PC-3 (cell line): ENCODE results near the gene HDC.

ENCODE experiments used
- CTCF ChIP-seq: fragments of 300-600 bp; sonication (generic); conservative IDR thresholded peaks from 2 replicates; pipeline ENCODE4 v1.5.1; 2017; ENCODE audit warnings: antibody characterized with exemption, low read depth, mild to moderate bottlenecking, low read length
- EZH2 ChIP-seq: fragments of 300-600 bp; sonication (generic); IDR thresholded peaks from one replicate; pipeline ENCODE4 v1.6.1; 2017; ENCODE audit warnings: antibody characterized with exemption, mild to moderate bottlenecking, low read length; ENCODE audit not compliant: unreplicated experiment
- EZH2phosphoT487 ChIP-seq: fragments of 300-600 bp; sonication (generic); IDR thresholded peaks from 2 replicates; pipeline ENCODE4 v1.6.1; 2018; ENCODE audit warnings: mild to moderate bottlenecking, antibody characterized with exemption, low read length, borderline replicate concordance

GRCh38 chr15:50265620-50266019 is at the start of gene HDC:
- no peak for TF ChIP-seq CTCF
- no peak for TF ChIP-seq EZH2
- TF ChIP-seq EZH2phosphoT487, result no peak
